HG03565 (cell line): ENCODE results near the gene CXCR5.

Experiments used
- ATAC-seq: cut with Tn5 transposase; IDR thresholded peaks from one replicate; pipeline ENCODE4 v1.9.1; 2021; ENCODE audit warnings: mild to moderate bottlenecking, moderate library complexity; ENCODE audit not compliant: unreplicated experiment

CXCR5 gene

DNA sequence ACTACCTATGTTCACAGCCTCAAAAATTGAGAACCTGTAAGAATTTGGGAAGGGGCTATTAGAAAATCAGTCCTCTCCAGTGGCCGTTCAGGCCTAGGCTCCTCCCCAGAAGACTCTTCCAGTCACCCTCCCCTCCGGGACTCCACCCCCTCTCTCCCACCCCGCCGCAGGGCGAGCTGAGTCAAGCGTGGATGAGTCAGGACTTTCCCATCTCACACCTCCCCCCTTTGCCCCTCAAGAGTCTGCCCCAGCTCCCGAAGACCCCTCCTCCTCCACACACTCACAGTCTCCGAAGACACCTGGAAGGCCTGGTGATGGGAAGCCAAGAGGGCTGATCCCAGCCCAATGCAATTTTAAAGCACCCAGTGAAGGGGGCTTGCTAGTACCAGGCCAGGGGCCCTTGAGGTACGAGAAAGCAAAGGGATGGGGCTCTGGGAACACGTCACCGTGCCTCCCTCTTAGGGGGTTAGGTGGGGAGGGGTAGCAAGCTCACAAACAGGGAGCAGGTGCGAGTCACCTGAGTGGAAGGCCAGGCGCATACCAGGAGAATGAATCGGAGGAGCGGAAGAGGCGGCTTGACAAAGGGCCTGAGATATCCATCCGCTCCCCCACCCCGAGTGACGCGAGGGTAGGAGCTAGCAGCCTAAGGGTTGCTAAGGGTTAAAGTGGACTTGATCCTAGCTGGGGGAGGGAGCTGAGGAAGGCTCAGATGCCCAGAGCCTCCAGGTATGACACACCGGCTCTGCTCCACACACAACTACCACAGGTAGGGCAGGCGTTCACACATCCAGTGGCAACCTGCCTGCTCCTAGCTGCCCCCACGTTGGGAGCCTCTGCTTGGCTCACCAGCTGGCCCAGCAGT, 28.4 kb downstream of the CXCR5 start:
- ATAC-seq: no peak

DNA sequence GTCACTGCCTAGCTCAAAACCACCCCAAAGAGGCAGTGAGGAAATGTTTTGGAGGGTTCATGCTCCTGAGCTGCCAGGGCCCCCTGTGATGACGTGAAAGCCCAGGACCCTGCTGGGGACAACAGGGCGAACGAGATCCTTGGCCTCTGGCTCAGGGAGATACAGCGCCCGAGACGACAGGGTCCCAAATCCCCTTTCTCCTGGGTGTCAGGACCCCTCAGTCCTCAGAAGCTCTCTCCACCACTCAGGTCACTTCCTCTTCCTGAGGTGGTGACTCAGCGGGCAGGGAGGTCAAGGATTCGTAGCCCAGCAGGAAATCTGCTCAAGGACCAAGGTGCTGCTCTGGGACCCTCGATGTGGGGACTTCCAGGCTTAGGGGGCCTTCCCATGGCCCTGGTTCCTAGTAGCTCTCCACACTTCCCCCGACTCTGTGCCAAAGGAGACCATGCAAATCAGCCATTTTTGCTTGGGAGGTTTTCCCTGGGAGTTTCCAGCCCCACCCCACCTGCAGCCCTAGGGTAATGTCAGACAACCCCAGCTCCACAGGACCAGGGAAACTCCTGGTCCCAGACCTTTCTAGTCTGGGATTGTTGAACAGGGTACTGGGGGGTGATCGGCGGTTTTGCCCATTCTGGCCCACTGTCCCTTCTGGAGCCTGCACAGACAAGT, 29.2 kb downstream of the CXCR5 start:
- no peak for ATAC-seq

DNA sequence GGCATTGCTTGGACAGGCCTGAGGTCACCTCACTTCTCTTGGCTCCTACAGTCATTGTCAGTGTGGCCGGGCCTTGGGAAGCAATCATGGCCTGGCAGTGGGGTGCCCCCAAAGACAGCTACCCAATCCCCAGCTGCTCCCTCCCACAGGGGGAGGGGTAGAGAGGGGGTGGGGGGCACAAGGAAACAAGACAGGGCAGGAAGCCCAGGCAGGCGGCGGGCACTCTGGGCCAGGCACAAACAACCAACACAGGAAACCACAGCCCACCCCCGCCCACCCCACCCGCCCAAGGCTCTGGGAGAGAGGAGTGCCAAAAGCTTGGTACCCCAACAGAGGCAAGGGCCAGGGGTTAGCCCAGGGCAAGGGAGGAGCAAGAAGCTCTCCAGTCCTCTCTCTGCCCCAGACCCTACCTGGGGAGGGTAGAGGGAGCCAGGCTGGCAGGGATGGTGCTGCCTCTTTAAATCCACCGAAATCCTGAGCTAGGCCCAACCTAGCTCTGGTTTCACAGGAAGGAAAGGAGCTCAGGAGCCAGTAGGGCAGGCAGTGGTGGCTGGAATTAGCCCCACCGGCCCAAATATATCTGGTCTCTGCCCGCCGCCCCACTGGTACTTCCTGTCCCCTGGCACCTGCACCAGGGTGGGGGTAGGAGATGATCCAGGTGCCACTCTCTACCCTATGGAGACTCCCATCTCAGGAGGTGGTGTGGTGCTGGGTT, 29.9 kb downstream of the CXCR5 start:
- no peak for ATAC-seq

DNA sequence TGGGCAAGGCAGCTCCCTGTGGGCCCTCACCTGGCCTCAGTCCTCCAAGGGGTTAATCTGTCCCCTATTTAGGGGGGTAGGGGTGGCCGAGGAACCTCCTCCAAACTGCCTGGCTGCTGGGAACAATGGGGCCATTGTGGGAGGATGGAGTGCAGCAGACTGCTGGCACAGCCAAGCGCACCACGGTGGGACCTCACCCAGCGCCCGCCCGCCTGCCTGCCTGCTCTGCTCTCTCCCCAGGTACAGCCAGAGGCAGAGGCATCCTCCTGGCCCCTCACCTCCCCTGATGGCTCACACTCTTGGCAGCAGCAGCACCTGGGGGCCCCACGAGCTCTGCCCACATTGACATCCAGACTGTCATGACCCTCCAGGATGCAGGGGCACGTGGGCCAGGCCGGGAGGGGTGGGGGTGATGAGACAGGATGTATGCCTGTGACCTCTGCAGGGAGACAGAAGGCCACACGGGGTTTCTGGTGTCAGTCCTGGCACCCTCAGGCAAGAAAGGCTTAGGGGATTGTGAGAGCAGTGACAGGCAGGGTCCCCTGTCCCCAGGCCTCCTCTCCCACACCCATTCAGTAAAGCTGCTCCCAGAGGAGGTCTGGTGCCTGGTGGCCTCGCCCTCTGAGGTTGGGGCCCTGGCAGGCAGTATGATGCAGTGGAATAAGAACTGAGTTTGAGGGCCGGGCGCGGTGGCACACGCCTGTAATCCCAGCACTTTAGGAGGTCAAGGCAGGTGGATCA, 30.7 kb downstream of the CXCR5 start:
- no peak for ATAC-seq

DNA sequence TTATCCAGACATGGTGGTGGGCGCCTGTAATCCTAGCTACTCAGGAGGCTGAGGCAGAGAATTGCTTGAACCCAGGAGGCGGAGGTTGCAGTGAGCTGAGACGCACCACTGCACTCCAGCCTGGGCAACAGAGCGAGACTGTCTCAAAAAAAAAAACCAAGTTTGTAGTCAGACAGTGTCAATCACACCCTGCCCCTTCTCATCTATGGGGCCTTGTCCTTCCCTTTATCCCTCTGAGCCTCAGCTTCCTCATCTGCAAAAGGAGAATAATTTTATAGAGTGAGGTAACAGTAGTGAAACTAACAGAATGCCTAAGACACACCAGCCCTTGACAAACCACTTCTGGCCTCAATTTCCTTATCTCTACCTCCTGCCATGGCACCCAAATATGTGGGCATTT, 31.3 kb downstream of the CXCR5 start:
- no peak for ATAC-seq

DNA sequence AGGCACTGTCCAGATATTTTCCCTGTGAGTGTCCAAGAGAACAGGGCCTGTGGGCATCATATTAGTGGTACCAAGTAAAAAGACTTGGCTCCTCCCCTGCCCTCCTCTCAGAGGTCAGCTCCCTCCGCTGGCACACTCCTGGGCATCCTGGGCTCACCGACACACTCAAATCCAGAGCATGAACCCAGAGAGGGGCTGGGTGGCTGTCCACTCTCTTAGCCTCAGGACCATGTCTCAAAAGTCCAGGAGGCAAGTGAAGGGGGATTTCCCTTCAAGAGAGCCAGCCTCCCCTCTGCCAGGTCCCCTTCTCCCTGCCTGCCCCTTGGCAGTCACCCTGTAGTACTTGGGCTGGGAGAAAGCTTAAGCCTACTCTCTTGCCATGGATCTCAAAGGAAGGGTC, 31.7 kb downstream of the CXCR5 start:
- no peak for ATAC-seq

DNA sequence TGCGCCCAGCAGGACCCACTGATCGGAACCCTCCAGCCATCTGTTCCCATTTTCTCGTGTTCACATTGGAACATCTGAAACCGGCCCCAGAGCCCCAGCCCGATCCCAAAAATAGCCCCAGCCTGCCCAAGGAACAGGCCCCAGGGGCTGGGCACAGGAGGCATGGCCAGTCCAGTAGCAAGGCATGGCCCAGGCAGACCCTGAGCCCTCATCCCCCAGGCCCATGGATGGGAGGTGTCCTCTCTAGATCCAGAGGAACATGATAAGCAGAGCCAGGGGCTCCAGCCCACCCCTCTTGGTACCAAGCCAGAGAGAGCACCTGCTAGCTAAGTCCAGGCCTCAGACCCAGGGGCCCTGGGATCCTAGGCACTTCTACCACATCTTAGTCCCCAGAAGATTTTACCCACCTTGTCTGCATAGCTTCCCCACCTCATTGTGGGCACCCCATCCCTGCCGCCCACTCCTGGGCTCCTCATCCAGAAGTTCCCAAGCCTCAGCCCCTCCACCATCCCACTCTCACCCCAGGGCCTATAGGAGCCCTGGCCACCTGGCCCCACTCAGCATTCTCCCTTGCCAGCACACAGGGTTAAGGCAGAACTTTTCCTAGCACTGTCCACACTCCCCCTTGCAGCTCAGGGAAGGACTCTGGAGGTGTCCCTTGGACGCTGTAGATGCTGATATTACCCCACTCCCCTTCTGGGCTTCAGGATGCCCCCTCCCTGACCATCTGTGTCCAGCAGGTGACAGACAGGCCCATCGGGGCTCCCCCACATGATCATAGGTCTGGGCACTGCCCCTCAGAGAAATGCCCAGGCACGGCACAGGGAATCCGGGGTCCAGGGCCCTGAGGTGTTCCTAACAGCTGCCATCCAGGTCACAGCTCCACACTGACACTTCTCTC, 32.5 kb downstream of the CXCR5 start:
- ATAC-seq: no peak

DNA sequence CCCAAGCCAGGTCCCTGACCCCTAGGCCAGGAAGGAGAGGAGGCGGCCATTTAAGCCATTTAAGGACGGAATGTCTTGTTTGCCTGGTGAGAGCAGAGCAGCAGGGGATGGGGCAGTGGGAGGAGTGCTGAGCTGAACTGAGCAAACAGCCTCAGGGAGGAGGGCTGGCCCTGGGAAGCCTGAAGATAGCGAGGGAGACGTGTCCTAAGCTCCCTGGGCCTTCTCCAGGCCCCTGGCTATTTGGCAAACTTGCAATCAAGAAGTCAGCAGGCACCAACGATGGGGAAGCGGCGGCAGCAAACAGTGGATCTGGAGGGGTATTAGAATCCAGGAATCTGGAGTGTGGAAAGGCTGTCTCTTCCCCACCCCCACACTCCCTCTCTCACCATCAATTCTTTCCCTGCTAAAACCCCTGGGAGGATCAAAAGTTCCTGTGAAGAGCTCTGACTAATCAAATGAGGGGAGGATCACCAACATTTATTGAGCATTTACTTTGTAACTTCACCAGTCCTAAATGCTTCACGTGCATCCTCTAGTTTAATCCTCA, 33.2 kb downstream of the CXCR5 start:
- no peak for ATAC-seq

DNA sequence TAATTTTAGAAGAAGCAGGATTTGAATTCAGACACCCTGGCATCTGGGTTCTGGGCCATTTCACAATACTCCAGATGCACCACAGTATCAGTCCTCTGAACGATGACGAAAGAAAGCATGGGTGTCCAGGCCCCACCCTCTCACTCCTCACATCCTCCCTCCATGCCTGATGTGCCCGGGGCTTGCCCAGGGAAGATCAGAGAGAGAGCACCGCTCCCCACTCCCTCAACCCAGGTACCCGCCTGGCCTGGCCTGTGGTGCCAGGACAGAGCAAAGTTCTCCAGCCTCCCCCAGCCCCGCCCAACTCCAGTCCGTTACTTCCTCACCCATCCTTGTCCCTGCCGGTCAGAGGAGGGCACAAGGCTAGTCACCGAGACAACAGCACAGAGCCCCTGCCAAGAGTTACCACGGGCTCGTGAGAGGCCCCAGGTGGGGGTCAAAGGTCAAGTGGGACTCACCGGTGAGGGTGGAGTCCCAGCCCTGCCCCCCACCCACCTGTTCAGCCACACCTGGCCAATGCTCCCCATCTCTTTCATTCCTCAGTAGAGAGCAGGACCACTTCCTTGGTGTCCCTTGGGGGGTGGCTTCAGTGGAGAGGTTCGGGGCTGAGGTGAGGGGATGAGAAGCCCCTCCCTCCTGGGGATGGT, 33.9 kb downstream of the CXCR5 start:
- no peak for ATAC-seq

DNA sequence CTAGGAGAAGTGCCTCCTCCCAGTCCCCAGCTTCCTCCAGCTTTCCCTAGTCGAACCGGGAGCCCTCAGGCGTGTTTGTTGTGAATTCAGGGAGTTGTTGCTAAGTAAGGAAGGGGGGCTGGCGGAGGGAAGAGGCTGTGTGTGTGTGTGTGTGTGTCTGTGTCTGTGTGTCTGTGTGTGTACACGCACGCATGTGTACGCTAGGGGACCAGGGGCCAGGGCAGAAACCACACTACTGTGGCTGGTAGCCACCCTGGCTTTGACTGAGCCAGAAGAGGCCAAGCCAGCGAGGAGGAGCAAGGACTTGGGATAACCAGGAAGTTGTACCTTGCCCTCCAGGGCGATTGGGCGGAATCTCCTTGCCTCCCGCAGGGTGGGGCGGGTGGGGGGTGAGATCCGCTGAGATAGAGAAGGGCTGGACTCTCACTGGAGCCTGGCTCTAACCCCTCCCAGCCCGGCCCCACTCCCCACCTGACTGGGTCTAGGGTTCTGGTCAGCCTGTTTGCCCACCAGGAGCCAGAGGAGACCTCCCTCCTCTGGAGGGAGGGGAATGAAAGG, 34.5 kb downstream of the CXCR5 start:
- ATAC-seq: no peak

DNA sequence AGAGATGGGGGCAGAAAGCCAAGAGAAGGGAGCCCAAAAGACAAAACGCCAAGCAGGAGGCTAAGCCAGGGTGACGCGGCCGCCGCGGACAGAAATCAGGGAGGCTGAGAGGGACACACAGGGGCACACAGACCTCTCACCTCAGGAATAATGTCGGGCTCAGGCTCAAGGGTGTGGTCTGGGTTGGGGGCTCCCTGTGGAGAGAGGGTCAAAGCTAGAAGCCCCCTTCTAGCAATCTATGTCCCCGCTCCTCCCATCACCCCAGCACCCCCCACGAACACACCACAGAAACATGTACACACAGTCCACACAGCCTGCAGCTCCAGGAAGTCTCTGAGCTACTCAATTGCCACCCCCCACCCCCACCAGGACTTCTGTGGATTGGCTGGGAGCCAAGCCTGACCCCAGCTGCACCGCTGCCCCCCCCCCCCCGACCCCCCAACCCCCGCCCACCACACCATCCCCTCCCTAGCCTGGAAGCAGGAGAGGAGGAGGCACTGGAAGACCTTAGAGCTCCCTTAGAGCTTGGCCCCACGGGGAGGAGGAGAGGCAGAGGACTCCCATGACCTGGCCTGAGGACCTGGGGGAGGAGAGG, 35.1 kb downstream of the CXCR5 start:
- ATAC-seq: no peak

DNA sequence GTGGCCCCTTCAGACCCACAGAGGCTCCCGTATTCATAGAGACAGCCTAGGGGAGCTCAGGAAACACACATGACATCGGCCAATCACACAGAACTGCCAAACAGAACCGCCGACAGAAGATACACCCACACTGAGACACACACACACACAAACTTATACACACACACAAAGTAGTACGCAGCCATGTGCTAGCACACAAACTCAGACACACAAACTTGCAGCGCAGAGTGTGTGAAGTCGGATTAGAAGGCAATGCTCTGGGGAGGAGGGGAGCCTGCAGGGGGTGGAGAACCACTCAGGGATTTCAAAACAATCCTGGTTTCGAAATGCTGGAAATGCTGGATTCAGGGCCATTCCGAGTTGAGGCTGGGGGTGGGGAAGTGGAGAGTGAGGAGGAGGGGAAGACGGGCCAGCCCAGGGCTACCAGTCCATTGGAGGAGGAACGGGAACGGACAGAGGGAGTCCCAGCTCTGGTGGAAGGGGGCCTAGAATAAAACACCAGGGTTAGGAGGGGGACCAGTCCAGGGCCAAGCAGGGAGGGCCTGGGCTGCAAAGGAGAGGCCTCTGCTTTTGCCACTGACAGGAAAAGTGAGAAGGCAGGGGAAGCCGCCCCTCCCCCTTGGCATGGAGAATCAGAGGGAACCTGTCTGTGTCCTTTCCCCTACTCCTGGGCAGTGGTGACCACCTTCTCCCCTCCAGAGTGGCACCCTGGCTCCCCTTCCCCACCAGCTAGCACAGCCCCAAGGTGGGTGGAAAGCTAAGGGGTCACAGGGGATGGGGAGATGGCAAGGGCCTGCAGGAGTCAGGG, 37.6 kb downstream of the CXCR5 start:
- ATAC-seq: no peak

DNA sequence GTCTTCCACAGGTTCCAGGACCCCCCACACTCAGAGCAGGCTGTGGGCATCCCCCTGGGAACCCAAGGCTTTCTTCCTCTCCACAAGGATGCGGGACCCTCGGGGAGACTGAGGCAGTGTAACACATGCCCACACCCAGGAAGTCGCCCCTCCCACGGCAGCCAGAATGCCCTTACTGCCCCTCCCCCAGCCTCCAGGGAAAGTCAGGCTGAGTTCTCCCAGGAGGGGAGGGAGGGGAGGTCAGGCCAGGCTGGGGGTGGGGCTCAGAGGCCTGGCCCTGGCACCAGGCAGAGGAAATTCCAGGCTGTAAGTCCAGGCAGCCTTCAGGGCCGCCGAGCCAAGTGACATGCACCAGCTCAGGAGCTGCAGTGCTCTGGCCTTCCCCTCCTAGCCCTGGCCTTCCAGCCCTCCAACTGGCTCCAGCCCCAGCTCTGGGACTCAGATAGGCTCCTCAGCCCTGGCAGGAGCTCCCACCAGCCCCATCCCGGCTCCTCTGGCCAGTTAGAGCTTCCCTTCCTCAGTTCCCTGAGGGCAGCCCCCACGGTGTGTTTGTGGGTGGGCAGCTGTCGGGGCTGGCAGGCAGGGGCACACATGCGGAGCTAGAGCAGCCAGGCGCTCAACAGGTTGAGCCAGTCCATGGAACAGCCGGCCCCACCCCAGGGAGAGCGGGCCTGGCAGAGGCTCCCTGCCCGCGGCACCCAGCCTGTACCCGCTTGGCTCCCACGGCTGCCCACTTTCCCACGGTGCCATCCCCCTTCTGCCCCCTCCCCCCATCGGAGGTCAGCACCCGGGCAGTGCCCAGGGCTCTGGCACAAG, 38.4 kb downstream of the CXCR5 start:
- no peak for ATAC-seq

DNA sequence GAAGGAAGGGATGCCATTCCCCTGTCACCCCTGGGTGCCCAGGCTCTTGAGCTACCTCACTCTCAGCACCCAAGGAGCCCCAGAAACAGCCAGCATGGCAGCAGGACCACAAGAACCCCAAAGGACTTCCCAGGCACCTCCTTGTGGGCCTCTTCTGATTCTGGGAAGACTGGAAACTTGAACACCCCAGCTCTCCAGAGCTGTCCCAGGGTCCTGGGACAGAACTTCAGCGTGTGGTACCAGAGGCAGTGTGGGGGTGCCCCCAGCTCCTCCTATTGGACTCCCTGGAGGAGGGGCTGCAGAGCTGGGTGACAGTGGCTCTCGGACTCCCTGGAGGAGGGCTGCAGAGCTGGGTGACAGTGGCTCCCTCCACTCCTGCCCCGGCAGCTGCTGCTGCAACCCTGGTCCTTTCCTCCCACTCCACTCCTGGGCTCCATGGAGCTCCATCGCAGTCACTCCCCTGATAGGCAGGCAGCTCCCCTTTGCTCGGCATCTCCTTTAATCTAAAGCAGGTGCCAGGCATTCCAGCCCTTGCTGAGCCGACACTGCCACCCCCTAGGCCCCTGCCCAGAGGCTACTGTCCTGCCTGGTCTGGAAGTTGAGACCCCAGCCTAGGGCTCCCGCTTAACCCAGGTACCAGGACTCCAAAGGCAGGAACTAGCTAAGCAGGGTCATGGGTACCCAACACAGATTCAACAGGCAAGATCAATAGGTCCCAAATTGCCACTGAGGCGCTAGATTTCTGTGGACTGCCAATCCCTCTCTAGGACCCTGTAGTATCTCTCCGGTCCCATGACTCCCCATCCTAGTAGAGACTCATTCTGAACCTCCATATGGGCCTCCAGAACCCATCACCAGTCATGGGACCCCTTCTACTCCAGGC, 39.3 kb downstream of the CXCR5 start:
- ATAC-seq: no peak

DNA sequence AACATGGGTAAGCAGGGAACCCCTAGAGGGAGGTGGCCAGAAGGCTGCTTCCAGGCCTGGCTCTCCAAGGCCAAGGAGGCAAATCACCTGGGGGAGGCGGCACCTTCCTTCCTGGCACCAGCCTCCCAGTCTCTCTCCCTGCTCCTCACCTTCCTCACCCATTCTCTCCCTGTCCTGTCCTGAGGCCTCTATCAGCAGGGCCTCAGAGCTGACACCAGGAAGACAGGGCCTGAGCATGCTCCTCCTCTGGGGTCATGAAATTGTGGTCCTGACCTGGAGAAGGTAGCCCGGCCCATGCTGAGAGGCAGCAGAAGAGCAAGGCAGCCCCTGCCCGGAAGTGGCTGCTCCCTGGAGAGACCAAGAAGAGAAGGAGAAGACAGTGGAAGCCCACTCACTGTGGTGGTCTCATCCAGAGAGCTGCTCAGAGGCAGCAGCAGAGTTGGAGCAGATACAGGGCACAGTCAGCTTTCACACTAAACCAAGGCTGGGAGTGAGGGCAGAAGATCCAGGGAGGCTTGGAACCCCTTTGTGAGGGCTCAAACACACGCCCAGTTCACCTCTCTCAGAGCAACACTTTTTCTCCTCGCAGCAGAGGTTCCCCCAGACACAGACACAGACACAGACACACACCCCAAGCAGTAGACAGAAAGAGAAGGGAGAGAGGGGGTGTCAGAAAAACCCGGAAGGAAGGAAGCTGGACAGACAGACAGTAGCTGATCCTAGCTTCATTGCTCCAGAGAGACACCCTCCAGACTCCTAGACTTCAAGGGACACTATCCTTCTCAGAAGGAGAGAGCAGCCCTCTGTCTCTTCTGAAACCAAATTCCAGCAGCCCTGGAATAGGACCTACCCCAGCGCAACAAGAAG, 40.3 kb downstream of the CXCR5 start:
- no peak for ATAC-seq
